Amniotic epithelial cell (primary cell): ENCODE measurements around the gene SIPA1.
"Not testable (repeated sequence)": the region's sequence is repeated elsewhere in the genome, so short reads cannot be mapped to it uniquely, and the experiment has no call there.

Experiments
- DNase-seq: peaks from one replicate; pipeline ENCODE4 v3.0.0-alpha.2; 2010; ENCODE audit warnings: low read depth

Gene SIPA1

GRCh38 chr11:65623177-65623576 is 14.7 kb upstream of the SIPA1 start:
- no peak for DNase-seq

DNA sequence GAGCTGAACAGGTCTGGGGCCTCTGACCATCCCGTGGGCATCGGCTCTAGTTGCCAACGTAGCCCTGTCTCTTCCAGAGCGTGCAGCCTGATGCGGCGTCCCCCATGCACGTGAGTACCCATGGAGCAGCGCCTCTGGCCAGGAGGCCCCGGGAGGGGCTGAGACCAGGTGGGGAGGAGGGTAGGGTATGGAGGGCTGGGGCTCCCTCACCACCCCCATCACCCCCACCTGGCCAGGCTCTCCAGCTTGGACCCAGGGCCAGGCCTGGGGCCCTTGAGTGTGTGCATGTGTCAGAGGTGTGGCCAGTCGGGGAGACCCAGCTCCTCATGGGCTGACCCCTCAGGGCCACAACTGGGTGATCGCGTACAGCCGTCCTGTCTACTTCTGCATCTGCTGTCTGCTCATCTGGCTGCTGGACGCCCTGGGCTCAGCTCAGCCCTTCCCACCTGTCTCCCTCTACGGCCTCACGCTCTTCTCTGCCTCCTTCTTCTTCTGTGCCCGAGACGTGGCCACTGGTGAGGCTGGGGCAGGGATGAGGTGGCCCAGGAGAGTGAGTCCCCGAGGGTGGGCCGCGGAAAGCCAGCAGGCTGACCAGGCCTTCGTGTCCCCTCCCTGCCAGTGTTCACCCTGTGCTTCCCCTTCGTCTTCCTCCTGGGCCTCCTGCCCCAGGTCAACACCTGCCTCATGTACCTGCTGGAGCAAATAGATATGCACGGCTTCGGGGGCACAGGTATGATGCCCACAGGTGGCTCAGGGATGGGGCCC is 13.9 kb upstream of the SIPA1 start:
- DNase-seq, result no peak

- no peak for DNase-seq
These were observed 12.8 kb upstream of the SIPA1 start for GRCh38 chr11:65624931-65625627.

DNA sequence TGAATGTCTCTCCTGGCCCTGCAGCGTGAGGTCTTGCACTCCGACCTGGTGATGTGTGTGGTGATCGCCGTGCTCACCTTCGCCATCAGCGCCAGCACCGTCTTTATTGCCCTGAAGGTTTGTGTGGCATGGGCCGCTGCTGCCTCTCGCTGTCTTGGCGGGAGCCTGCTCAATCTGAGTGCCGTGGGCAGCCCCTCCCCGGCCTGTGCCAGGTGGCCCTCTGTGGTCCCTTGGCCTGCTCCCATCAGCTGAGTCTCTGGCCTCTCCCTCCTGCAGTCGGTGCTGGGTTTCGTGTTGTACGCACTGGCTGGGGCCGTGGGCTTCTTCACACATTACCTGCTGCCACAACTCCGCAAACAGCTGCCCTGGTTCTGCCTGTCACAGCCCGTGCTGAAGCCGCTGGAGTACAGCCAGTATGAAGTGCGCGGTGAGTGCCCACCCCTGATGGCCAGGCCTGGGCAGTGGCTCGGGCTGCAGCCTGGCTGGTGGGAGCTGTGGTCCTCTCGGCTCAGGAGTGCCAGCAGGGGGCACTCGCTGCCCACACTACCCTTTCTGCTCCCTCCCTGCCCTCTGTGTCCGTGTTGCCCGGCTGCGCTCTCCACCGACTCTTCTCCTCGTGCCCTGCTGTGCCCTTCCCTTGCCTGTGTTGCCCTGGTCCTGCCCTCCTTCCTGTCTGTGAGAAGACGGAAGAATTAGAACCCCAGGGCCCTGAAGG is 12.1 kb upstream of the SIPA1 start:
- DNase-seq, result peak; percentile 37

- DNase-seq, result no peak
These were observed 10.7 kb upstream of the SIPA1 start for GRCh38 chr11:65627202-65627601.

DNA sequence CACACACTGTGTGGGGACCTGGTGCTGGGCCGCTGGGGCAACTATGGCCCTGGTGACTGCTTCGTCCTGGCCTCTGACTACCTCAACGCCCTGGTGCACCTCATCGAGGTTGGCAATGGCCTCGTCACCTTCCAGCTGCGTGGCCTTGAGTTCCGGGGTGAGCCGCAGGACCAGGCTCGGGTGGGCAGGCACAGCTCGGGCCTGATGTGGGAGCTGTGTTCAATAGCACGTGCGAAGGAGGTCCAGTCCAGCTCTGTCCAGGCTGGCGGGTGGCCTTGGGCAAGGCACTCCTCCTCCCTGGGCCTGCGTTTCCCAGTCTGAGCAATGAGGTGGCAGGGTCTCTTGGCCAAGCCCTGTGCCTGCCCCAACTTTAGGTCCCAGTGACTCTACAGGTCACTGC is 8.3 kb upstream of the SIPA1 start:
- no peak for DNase-seq

GRCh38 chr11:65630215-65630614 is 7.7 kb upstream of the SIPA1 start:
- no peak for DNase-seq

GRCh38 chr11:65633390-65634108 is 4.4 kb upstream of the SIPA1 start:
- no peak for DNase-seq

- no peak for DNase-seq
These were observed 3.8 kb upstream of the SIPA1 start for GRCh38 chr11:65634109-65634436.

DNA sequence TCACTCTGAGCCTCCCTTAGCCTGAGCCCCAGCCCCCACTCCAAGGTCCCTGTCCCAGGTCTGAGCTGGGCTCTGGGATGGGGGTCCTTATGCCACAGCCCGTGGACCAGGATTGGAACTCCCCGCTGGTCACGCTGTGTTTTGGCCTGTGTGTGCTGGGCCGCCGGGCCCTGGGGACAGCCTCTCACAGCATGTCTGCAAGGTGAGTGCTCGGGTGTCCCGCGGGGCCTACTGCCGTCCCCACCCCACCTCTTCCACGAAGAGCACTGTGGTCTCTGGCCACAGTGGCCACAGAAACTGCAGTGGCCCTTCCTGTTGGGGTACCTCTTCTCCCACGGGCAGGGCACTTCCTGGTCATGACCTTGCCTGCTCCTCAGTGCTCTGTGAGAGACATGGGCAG is 3.5 kb upstream of the SIPA1 start:
- DNase-seq, result no peak

GRCh38 chr11:65634905-65635731 is 2.8 kb upstream of the SIPA1 start:
- DNase-seq, result no peak

GRCh38 chr11:65636108-65637031 is 1.5 kb upstream of the SIPA1 start:
- no peak for DNase-seq

GRCh38 chr11:65637032-65637557 is 806 bp upstream of the SIPA1 start:
- DNase-seq, result no peak

- not testable (repeated sequence) for DNase-seq
These were observed 1.3 kb downstream of the SIPA1 start for GRCh38 chr11:65639228-65639597.

- no peak for DNase-seq
These were observed 2.0 kb downstream of the SIPA1 start for GRCh38 chr11:65639623-65640482.

- no peak for DNase-seq
These were observed 2.8 kb downstream of the SIPA1 start for GRCh38 chr11:65640483-65641296.

GRCh38 chr11:65641297-65642013 is 3.6 kb downstream of the SIPA1 start:
- no peak for DNase-seq
